Measurements from ENCODE around the gene BACH2. TPM values are rescaled to one million over a fixed set of nuclear protein-coding genes. Genes with fewer than 3 reads are reported as not detected.
A peak's percentile ranks its signal among the peaks of the same experiment; 100 is the strongest.

The BACH2 gene
- total RNA-seq, 2 experiments from 2014 or later, result 157 to 170 TPM

GRCh38 chr6:90158936-90159335 lies 137.7 kb downstream of the BACH2 start:
- H3K4me1 ChIP-seq (ENCODE audit: insufficient read depth, low read length), result peaks cover 41% of the 10 kb centered on the region
- no peak for TF ChIP-seq CTCF (IDR thresholded peaks at IDR 0.05)
- no peak overlapping the region for H3K4me3 Mint-ChIP-seq

GRCh38 chr6:90157441-90157840 lies 139.2 kb downstream of the BACH2 start:
- Histone ChIP-seq H3K4me1 (ENCODE audit: insufficient read depth, low read length) (peaks cover 41% of the 10 kb centered on the region), H3K27me3 (ENCODE audit: control insufficient read depth in 1 of 2, insufficient read depth in 2 of 2, low read length in 2 of 2) (no peaks in the 10 kb centered on the region), H3K27ac (ENCODE audit: low read depth in 1 of 2, low read length in 2 of 2) (peak overlapping the region in 1 of 2 donors; percentile 6), H3K4me3 (ENCODE audit: low read length) (no peak overlapping the region), H3K9me3 (ENCODE audit: control insufficient read depth in 1 of 2, insufficient read depth in 1 of 2, low read length in 2 of 2) (no peaks in the 10 kb centered on the region), H3K36me3 (ENCODE audit: insufficient read depth, low read length) (no peaks in the 10 kb centered on the region)
- DNase-seq (no peak), ATAC-seq (ENCODE audit: poor library complexity) (no peak)
- CTCF ChIA-PET, result no interaction called here
- peak overlapping the region; percentile 84 for H3K27ac Mint-ChIP-seq
- no peaks in the 10 kb centered on the region for H3K27me3 Mint-ChIP-seq
- intact Hi-C loops (cut with DNase I, micrococcal nuclease), result loop anchor here in 1 of 2 experiments (5.0 kb wide), 1 partner anchor 35 kb away; no protein-coding TSS in a partner anchor
- no peaks in the 10 kb centered on the region for H3K36me3 Mint-ChIP-seq (ENCODE audit: low read depth)
- TF ChIP-seq CTCF (IDR thresholded peaks at IDR 0.05), result no peak
- no peaks in the 10 kb centered on the region for H3K9me3 Mint-ChIP-seq
- POLR2A ChIA-PET, result interaction anchor here (0.8 to 4.5 kb wide), 19 partner anchors 11 to 197 kb away, joined by 3 to 28 read pairs (median 4); no protein-coding TSS in a partner anchor
- peaks cover 79% of the 10 kb centered on the region for H3K4me1 Mint-ChIP-seq (ENCODE audit: low read depth)
- no peak overlapping the region for H3K4me3 Mint-ChIP-seq

More at GRCh38 chr6:90158936-90159335, 137.7 kb downstream of the BACH2 start:
- POLR2A ChIA-PET, result interaction anchor here (0.9 to 4.5 kb wide), 3 partner anchors 19 to 53 kb away, joined by 3 to 28 read pairs (median 5); no protein-coding TSS in a partner anchor
- Histone ChIP-seq H3K27ac (ENCODE audit: low read depth in 1 of 2, low read length in 2 of 2) (no peak overlapping the region), H3K4me3 (ENCODE audit: low read length) (no peak overlapping the region), H3K9me3 (ENCODE audit: control insufficient read depth in 1 of 2, insufficient read depth in 1 of 2, low read length in 2 of 2) (no peaks in the 10 kb centered on the region), H3K27me3 (ENCODE audit: control insufficient read depth in 1 of 2, insufficient read depth in 2 of 2, low read length in 2 of 2) (no peaks in the 10 kb centered on the region), H3K36me3 (ENCODE audit: insufficient read depth, low read length) (no peaks in the 10 kb centered on the region)
- Mint-ChIP-seq H3K36me3 (ENCODE audit: low read depth) (peaks cover 5% of the 10 kb centered on the region), H3K4me1 (ENCODE audit: low read depth) (peaks cover 77% of the 10 kb centered on the region), H3K27ac (peak overlapping the region; percentile 84), H3K9me3 (no peaks in the 10 kb centered on the region), H3K27me3 (no peaks in the 10 kb centered on the region)
- DNase-seq, result no peak
- CTCF ChIA-PET, result interaction anchor here (1.3 kb wide), 1 partner anchor 40 kb away, joined by 3 read pairs; no protein-coding TSS in a partner anchor
- intact Hi-C loops (cut with DNase I, micrococcal nuclease), result loop anchor here in 1 of 2 experiments (5.0 kb wide), 1 partner anchor 33 kb away; no protein-coding TSS in a partner anchor
- ATAC-seq (ENCODE audit: poor library complexity), result no peak

GRCh38 chr6:90156861-90157260 lies 139.8 kb downstream of the BACH2 start:
- H3K9me3 Mint-ChIP-seq, result no peaks in the 10 kb centered on the region
- DNase-seq, result peak; percentile 15 to 74 (median 32)
- no peaks in the 10 kb centered on the region for H3K36me3 Mint-ChIP-seq (ENCODE audit: low read depth)
- no peak for TF ChIP-seq CTCF (IDR thresholded peaks at IDR 0.05)
- no peaks in the 10 kb centered on the region for H3K27me3 Mint-ChIP-seq
- Histone ChIP-seq H3K9me3 (ENCODE audit: control insufficient read depth in 1 of 2, insufficient read depth in 1 of 2, low read length in 2 of 2) (no peaks in the 10 kb centered on the region), H3K4me3 (ENCODE audit: low read length) (no peak overlapping the region), H3K36me3 (ENCODE audit: insufficient read depth, low read length) (no peaks in the 10 kb centered on the region), H3K4me1 (ENCODE audit: insufficient read depth, low read length) (peaks cover 41% of the 10 kb centered on the region), H3K27me3 (ENCODE audit: control insufficient read depth in 1 of 2, insufficient read depth in 2 of 2, low read length in 2 of 2) (no peaks in the 10 kb centered on the region), H3K27ac (ENCODE audit: low read depth in 1 of 2, low read length in 2 of 2) (peak overlapping the region; percentile 18 to 42)
- peak overlapping the region; percentile 84 for H3K27ac Mint-ChIP-seq
- H3K4me3 Mint-ChIP-seq, result peak overlapping the region; percentile 65
- ChIA-PET POLR2A (interaction anchor here (0.8 to 4.5 kb wide), 21 partner anchors 11 to 197 kb away, joined by 3 to 28 read pairs (median 4); no protein-coding TSS in a partner anchor), CTCF (interaction anchor here (0.5 kb wide), 1 partner anchor 15 kb away, joined by 3 read pairs; no protein-coding TSS in a partner anchor)
- intact Hi-C loops (cut with DNase I, micrococcal nuclease), result loop anchor here in 1 of 2 experiments (5.0 kb wide), 1 partner anchor 35 kb away; no protein-coding TSS in a partner anchor
- H3K4me1 Mint-ChIP-seq (ENCODE audit: low read depth), result peaks cover 79% of the 10 kb centered on the region
- peak; percentile 97 for ATAC-seq (ENCODE audit: poor library complexity)
